Liver (tissue), 9 donors: ENCODE measurements around the gene FBXL4. TPM values are rescaled to one million over a fixed set of nuclear protein-coding genes. Genes with fewer than 3 reads are reported as not detected.

Experiments used
- DNase-seq: peaks from one replicate; pipeline ENCODE4 v3.0.0-alpha.2; 2017; ENCODE audit warnings: low spot score
- H3K27ac ChIP-seq, 2 donors: one replicate each; pipeline ENCODE4 v1.7.0; 2013; ENCODE audit warnings: inconsistent platforms in 2 of 2, low read length in 2 of 2, control low read depth in 1 of 2, low read depth in 1 of 2, mild to moderate bottlenecking in 1 of 2
- H3K27me3 ChIP-seq, 4 donors: one replicate each; pipeline versions ENCODE4 v1.6.1 to v1.7.0; 2013; ENCODE audit warnings: low read length in 3 of 4, inconsistent platforms in 1 of 4, mild to moderate bottlenecking in 1 of 4, moderate library complexity in 1 of 4; ENCODE audit not compliant: control insufficient read depth in 4 of 4, insufficient read depth in 4 of 4
- H3K36me3 ChIP-seq, 4 donors: one replicate each; pipeline versions ENCODE4 v1.6.1 to v1.7.0; 2013; ENCODE audit warnings: low read length in 3 of 4, mild to moderate bottlenecking in 3 of 4, low read depth in 1 of 4, moderate library complexity in 1 of 4; ENCODE audit not compliant: control insufficient read depth in 4 of 4, insufficient read depth in 3 of 4
- H3K4me1 ChIP-seq, 4 donors: one replicate each; pipeline versions ENCODE4 v1.6.1 to v1.7.0; 2013; ENCODE audit warnings: low read length in 3 of 4, mild to moderate bottlenecking in 3 of 4, moderate library complexity in 1 of 4; ENCODE audit not compliant: control insufficient read depth in 4 of 4, insufficient read depth in 4 of 4
- H3K4me3 ChIP-seq, 3 donors: one replicate each; pipeline versions ENCODE4 v1.6.1 to v1.7.0; 2013; ENCODE audit warnings: low read length in 3 of 3, control low read depth in 1 of 3, low read depth in 1 of 3, mild to moderate bottlenecking in 1 of 3
- H3K9ac ChIP-seq, 2 donors: one replicate each; pipeline ENCODE4 v1.7.0; 2013; ENCODE audit warnings: low read length in 2 of 2, mild to moderate bottlenecking in 2 of 2, moderate library complexity in 2 of 2, control low read depth in 1 of 2, low read depth in 1 of 2
- H3K9me3 ChIP-seq, 4 donors: one replicate each; pipeline versions ENCODE4 v1.6.1 to v1.7.0; 2013; ENCODE audit warnings: low read length in 3 of 4; ENCODE audit not compliant: control insufficient read depth in 4 of 4
- EGR1 ChIP-seq, 2 donors: IDR thresholded peaks; 2 replicates each; pipeline ENCODE4 v1.6.1; 2016 to 2018; ENCODE audit warnings: antibody characterized with exemption in 2 of 2, low read depth in 2 of 2
- FOXA1 ChIP-seq: IDR thresholded peaks from 2 replicates; pipeline ENCODE4 v1.6.1; 2016; ENCODE audit warnings: antibody characterized with exemption
- GABPA ChIP-seq, 2 donors: IDR thresholded peaks in 1 of 2; conservative IDR thresholded peaks in 1 of 2; 2 replicates each; pipeline ENCODE4 v1.6.1; 2016; ENCODE audit warnings: antibody characterized with exemption in 2 of 2, mild to moderate bottlenecking in 1 of 2, moderate library complexity in 1 of 2
- HNF4A ChIP-seq, 2 donors: conservative IDR thresholded peaks; 2 replicates each; pipeline ENCODE4 v1.6.1; 2016; ENCODE audit warnings: antibody characterized with exemption in 2 of 2, mild to moderate bottlenecking in 2 of 2
- HNF4G ChIP-seq: IDR thresholded peaks from 2 replicates; pipeline ENCODE4 v1.6.1; 2016; ENCODE audit warnings: antibody characterized with exemption
- JUND ChIP-seq, 2 donors: IDR thresholded peaks; 2 replicates each; pipeline ENCODE4 v1.6.1; 2016; ENCODE audit warnings: antibody characterized with exemption in 2 of 2
- NR2F2 ChIP-seq: IDR thresholded peaks from 2 replicates; pipeline ENCODE4 v1.6.1; 2016; ENCODE audit warnings: antibody characterized with exemption
- RAD21 ChIP-seq, 2 donors: IDR thresholded peaks; 2 replicates each; pipeline ENCODE4 v1.6.1; 2016; ENCODE audit warnings: antibody characterized with exemption in 2 of 2, mild to moderate bottlenecking in 2 of 2
- RXRA ChIP-seq, 2 donors: IDR thresholded peaks; 2 replicates each; pipeline ENCODE4 v1.6.1; 2017 to 2018; ENCODE audit warnings: antibody characterized with exemption in 2 of 2, mild to moderate bottlenecking in 1 of 2
- SP1 ChIP-seq: IDR thresholded peaks from 2 replicates; pipeline ENCODE4 v1.6.1; 2018; ENCODE audit warnings: antibody characterized with exemption, mild to moderate bottlenecking
- TAF1 ChIP-seq: conservative IDR thresholded peaks from 2 replicates; pipeline ENCODE4 v1.6.1; 2016; ENCODE audit warnings: antibody characterized with exemption, mild to moderate bottlenecking
- YY1 ChIP-seq: IDR thresholded peaks from 2 replicates; pipeline ENCODE4 v1.6.1; 2016; ENCODE audit warnings: antibody characterized with exemption, mild to moderate bottlenecking
- WGBS: extraction: QIAGEN DNeasy Blood & Tissue Kit; methylation state at CpG from one replicate; pipeline ENCODE4 v1.1.7; 2013; 5-methylcytosine and 5-hydroxymethylcytosine counted together
- polyA plus RNA-seq, 2 donors: library from polyadenylated mRNA; stranded (reverse) in 1 of 2; unstranded in 1 of 2; fragments of 200-250 nt in 1 of 2; fragments of >200 nt in 1 of 2; fragmentation: Nextera tagmentation in 1 of 2; extraction: Ambion mirVana in 1 of 2; gene quantifications; one replicate each; pipeline versions ENCODE4 v1.2.1 to v1.2.3, GENCODE V29; 2013 to 2015
- total RNA-seq, 2 donors: library from RNA; depleted of rRNA; stranded (reverse); fragments of >200 nt; gene quantifications; one replicate each; pipeline ENCODE4 v1.2.3, GENCODE V29; 2014
- TF ChIP-seq, protein P1 (sequence below): fragments of 150-350 bp; IDR thresholded peaks from 2 replicates; pipeline ENCODE4 v1.5.1; 2017; ENCODE audit warnings: improper control_type of control experiment, low read depth, low read length; ENCODE audit not compliant: missing input control
- TF ChIP-seq, protein P2 (sequence below): IDR thresholded peaks from 2 replicates; pipeline ENCODE4 v1.6.1; 2016; ENCODE audit warnings: antibody characterized with exemption
- TF ChIP-seq, protein P3 (sequence below): IDR thresholded peaks from 2 replicates; pipeline ENCODE4 v1.6.1; 2016; ENCODE audit warnings: antibody characterized with exemption
- TF ChIP-seq, protein P4 (sequence below): IDR thresholded peaks from 2 replicates; pipeline ENCODE4 v1.6.1; 2016; ENCODE audit warnings: antibody characterized with exemption
- TF ChIP-seq, protein P5 (sequence below): IDR thresholded peaks from 2 replicates; pipeline ENCODE4 v1.6.1; 2016; ENCODE audit warnings: antibody characterized with exemption, mild to moderate bottlenecking
- donor health status: healthy.
- donor health status: healthy.
- donor health status: healthy.
- donor health status: healthy.
- donor health status: healthy.

The FBXL4 gene
- total and polyA plus RNA-seq, 4 donors = 4.1 to 18.8 (median 14.0) TPM

DNA sequence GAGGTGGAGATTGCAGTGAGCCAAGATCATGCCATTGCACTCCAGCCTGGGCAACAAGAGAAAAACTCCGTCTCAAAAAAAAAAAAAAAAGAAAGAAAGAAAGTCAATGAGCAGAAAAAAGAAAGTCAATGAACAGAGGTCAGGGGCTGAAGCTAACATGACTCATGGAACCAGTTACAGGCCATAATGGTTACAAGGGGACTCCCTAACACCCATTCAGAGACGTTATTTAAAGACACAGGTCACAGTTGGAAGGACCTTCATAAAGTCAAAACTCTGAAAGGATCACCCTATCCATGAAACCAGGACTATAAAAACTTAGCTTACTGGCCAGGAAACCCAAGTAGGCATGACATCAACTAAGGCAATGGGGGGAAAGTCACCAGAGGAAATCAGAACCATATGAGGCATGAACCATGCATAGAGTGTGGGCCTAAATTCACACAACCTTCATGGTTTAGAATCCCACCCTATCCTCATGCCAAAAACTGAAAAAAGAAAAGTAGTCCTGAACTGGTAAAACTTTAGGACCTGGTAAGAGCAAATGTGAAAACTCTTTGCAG is 18.2 kb downstream of the FBXL4 start:
- Histone ChIP-seq H3K4me3 (no peak overlapping the region), H3K9ac (no peak overlapping the region), H3K36me3 (peaks cover 0 to 6% (median 0%) of the 10 kb centered on the region in 4 donors), H3K9me3 (no peaks in the 10 kb centered on the region), H3K27ac (no peak overlapping the region), H3K4me1 (peaks cover 1 to 22% (median 4%) of the 10 kb centered on the region in 4 donors), H3K27me3 (no peaks in the 10 kb centered on the region)
- DNase-seq = no peak
- TF ChIP-seq FOXA1 (no peak), YY1 (no peak), NR2F2 (no peak), JUND (IDR thresholded peaks at IDR 0.05) (no peak), SP1 (no peak), GABPA (IDR thresholded peaks at IDR 0.05 in 1 of 2, conservative IDR thresholded peaks at IDR 0.05 in 1 of 2) (no peak)
- TF ChIP-seq, protein P1, sequence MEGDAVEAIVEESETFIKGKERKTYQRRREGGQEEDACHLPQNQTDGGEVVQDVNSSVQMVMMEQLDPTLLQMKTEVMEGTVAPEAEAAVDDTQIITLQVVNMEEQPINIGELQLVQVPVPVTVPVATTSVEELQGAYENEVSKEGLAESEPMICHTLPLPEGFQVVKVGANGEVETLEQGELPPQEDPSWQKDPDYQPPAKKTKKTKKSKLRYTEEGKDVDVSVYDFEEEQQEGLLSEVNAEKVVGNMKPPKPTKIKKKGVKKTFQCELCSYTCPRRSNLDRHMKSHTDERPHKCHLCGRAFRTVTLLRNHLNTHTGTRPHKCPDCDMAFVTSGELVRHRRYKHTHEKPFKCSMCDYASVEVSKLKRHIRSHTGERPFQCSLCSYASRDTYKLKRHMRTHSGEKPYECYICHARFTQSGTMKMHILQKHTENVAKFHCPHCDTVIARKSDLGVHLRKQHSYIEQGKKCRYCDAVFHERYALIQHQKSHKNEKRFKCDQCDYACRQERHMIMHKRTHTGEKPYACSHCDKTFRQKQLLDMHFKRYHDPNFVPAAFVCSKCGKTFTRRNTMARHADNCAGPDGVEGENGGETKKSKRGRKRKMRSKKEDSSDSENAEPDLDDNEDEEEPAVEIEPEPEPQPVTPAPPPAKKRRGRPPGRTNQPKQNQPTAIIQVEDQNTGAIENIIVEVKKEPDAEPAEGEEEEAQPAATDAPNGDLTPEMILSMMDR = no peak
- 81% methylated on average over 2 of the region's 2 CpGs for WGBS

DNA sequence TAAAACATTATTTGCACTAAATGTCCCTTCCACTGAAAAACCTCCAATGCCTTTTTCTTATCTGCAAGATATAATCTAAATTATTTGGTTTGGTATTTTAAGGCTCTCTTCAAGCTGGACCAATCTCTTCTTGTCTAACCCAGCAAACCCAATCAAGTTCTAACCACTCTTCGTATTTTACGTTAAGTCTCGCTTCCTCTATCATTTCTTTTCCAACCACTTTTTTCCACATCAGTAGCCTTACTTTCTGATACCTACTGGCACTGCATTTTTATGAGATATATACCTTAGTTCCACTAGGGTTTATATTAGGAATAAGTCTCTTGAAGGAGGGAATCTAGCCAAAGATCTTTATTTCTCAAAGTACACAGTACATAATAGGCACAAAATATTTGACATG is 19.1 kb downstream of the FBXL4 start:
- H3K27ac ChIP-seq = no peak overlapping the region
- H3K9ac ChIP-seq = no peak overlapping the region
- no peaks in the 10 kb centered on the region for H3K9me3 ChIP-seq
- no peak for TF ChIP-seq YY1
- TF ChIP-seq NR2F2 = no peak
- no peak for TF ChIP-seq JUND (IDR thresholded peaks at IDR 0.05)
- no peak for TF ChIP-seq HNF4G
- no peak for TF ChIP-seq FOXA1
- TF ChIP-seq RAD21 (IDR thresholded peaks at IDR 0.05) = no peak
- no peak for TF ChIP-seq TAF1
- no peak for TF ChIP-seq EGR1 (IDR thresholded peaks at IDR 0.05; ENCODE audit: low read depth in 2 of 2)
- TF ChIP-seq, protein P2, sequence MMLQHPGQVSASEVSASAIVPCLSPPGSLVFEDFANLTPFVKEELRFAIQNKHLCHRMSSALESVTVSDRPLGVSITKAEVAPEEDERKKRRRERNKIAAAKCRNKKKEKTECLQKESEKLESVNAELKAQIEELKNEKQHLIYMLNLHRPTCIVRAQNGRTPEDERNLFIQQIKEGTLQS = no peak
- TF ChIP-seq, protein P3, sequence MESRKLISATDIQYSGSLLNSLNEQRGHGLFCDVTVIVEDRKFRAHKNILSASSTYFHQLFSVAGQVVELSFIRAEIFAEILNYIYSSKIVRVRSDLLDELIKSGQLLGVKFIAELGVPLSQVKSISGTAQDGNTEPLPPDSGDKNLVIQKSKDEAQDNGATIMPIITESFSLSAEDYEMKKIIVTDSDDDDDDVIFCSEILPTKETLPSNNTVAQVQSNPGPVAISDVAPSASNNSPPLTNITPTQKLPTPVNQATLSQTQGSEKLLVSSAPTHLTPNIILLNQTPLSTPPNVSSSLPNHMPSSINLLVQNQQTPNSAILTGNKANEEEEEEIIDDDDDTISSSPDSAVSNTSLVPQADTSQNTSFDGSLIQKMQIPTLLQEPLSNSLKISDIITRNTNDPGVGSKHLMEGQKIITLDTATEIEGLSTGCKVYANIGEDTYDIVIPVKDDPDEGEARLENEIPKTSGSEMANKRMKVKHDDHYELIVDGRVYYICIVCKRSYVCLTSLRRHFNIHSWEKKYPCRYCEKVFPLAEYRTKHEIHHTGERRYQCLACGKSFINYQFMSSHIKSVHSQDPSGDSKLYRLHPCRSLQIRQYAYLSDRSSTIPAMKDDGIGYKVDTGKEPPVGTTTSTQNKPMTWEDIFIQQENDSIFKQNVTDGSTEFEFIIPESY = no peak
- TF ChIP-seq GABPA (IDR thresholded peaks at IDR 0.05 in 1 of 2, conservative IDR thresholded peaks at IDR 0.05 in 1 of 2) = no peak
- no peak for TF ChIP-seq SP1
- TF ChIP-seq, protein P1 = no peak
- TF ChIP-seq HNF4A (conservative IDR thresholded peaks at IDR 0.05) = no peak
- no peak for TF ChIP-seq RXRA (IDR thresholded peaks at IDR 0.05)
- TF ChIP-seq, protein P4, sequence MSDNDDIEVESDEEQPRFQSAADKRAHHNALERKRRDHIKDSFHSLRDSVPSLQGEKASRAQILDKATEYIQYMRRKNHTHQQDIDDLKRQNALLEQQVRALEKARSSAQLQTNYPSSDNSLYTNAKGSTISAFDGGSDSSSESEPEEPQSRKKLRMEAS = no peak
- TF ChIP-seq, protein P5, sequence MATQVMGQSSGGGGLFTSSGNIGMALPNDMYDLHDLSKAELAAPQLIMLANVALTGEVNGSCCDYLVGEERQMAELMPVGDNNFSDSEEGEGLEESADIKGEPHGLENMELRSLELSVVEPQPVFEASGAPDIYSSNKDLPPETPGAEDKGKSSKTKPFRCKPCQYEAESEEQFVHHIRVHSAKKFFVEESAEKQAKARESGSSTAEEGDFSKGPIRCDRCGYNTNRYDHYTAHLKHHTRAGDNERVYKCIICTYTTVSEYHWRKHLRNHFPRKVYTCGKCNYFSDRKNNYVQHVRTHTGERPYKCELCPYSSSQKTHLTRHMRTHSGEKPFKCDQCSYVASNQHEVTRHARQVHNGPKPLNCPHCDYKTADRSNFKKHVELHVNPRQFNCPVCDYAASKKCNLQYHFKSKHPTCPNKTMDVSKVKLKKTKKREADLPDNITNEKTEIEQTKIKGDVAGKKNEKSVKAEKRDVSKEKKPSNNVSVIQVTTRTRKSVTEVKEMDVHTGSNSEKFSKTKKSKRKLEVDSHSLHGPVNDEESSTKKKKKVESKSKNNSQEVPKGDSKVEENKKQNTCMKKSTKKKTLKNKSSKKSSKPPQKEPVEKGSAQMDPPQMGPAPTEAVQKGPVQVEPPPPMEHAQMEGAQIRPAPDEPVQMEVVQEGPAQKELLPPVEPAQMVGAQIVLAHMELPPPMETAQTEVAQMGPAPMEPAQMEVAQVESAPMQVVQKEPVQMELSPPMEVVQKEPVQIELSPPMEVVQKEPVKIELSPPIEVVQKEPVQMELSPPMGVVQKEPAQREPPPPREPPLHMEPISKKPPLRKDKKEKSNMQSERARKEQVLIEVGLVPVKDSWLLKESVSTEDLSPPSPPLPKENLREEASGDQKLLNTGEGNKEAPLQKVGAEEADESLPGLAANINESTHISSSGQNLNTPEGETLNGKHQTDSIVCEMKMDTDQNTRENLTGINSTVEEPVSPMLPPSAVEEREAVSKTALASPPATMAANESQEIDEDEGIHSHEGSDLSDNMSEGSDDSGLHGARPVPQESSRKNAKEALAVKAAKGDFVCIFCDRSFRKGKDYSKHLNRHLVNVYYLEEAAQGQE = no peak
- no peaks in the 10 kb centered on the region for H3K27me3 ChIP-seq
- WGBS = 98% methylated on average over 3 of the region's 3 CpGs
- peaks cover 2 to 25% (median 7%) of the 10 kb centered on the region in 4 donors for H3K4me1 ChIP-seq
- no peak overlapping the region for H3K4me3 ChIP-seq
- H3K36me3 ChIP-seq = peaks cover 0 to 6% (median 0%) of the 10 kb centered on the region in 4 donors
- no peak for DNase-seq
